Measurements from ENCODE around the gene PLPP3. TPM values are rescaled to one million over a fixed set of nuclear protein-coding genes. Genes with fewer than 3 reads are reported as not detected.

PLPP3 gene
- total RNA-seq, 1 donor from 2014 or later: 4.9 TPM

- Histone ChIP-seq H3K27me3 (ENCODE audit: control insufficient read depth, insufficient read depth, low read length) (no peaks in the 10 kb centered on the region), H3K4me3 (ENCODE audit: low read depth, low read length) (no peak overlapping the region), H3K36me3 (ENCODE audit: control insufficient read depth, insufficient read depth, low read length) (no peaks in the 10 kb centered on the region)
- no peak for DNase-seq (ENCODE audit: low read depth)
- TF ChIP-seq CTCF (IDR thresholded peaks at IDR 0.05; ENCODE audit: insufficient read depth, low read length, poor library complexity, severe bottlenecking): no peak
These were observed 83.2 kb downstream of the PLPP3 start for GRCh38 chr1:56496158-56496557.

GRCh38 chr1:56495538-56495937 is 83.8 kb downstream of the PLPP3 start:
- DNase-seq (ENCODE audit: low read depth): no peak
- H3K4me3 ChIP-seq (ENCODE audit: low read depth, low read length): no peak overlapping the region
- TF ChIP-seq CTCF (IDR thresholded peaks at IDR 0.05; ENCODE audit: insufficient read depth, low read length, poor library complexity, severe bottlenecking): no peak
- H3K27me3 ChIP-seq (ENCODE audit: control insufficient read depth, insufficient read depth, low read length): no peaks in the 10 kb centered on the region
- no peaks in the 10 kb centered on the region for H3K36me3 ChIP-seq (ENCODE audit: control insufficient read depth, insufficient read depth, low read length)

- Histone ChIP-seq H3K27me3 (ENCODE audit: control insufficient read depth, insufficient read depth, low read length) (no peaks in the 10 kb centered on the region), H3K36me3 (ENCODE audit: control insufficient read depth, insufficient read depth, low read length) (no peaks in the 10 kb centered on the region), H3K4me3 (ENCODE audit: low read depth, low read length) (no peak overlapping the region)
- TF ChIP-seq CTCF (IDR thresholded peaks at IDR 0.05; ENCODE audit: insufficient read depth, low read length, poor library complexity, severe bottlenecking): no peak
- DNase-seq (ENCODE audit: low read depth): no peak
These were observed 85.1 kb downstream of the PLPP3 start for GRCh38 chr1:56494306-56494705.

- H3K4me3 ChIP-seq (ENCODE audit: low read depth, low read length): no peak overlapping the region
- DNase-seq (ENCODE audit: low read depth): no peak
- no peaks in the 10 kb centered on the region for H3K36me3 ChIP-seq (ENCODE audit: control insufficient read depth, insufficient read depth, low read length)
- H3K27me3 ChIP-seq (ENCODE audit: control insufficient read depth, insufficient read depth, low read length): no peaks in the 10 kb centered on the region
- no peak for TF ChIP-seq CTCF (IDR thresholded peaks at IDR 0.05; ENCODE audit: insufficient read depth, low read length, poor library complexity, severe bottlenecking)
These were observed 85.5 kb downstream of the PLPP3 start for GRCh38 chr1:56493826-56494225.

GRCh38 chr1:56491441-56491840 is 87.9 kb downstream of the PLPP3 start:
- TF ChIP-seq CTCF (IDR thresholded peaks at IDR 0.05; ENCODE audit: insufficient read depth, low read length, poor library complexity, severe bottlenecking): no peak
- Histone ChIP-seq H3K36me3 (ENCODE audit: control insufficient read depth, insufficient read depth, low read length) (no peaks in the 10 kb centered on the region), H3K4me3 (ENCODE audit: low read depth, low read length) (no peak overlapping the region), H3K27me3 (ENCODE audit: control insufficient read depth, insufficient read depth, low read length) (no peaks in the 10 kb centered on the region)
- no peak for DNase-seq (ENCODE audit: low read depth)

- no peak for TF ChIP-seq CTCF (IDR thresholded peaks at IDR 0.05; ENCODE audit: insufficient read depth, low read length, poor library complexity, severe bottlenecking)
- H3K36me3 ChIP-seq (ENCODE audit: control insufficient read depth, insufficient read depth, low read length): no peaks in the 10 kb centered on the region
- DNase-seq (ENCODE audit: low read depth): no peak
- no peaks in the 10 kb centered on the region for H3K27me3 ChIP-seq (ENCODE audit: control insufficient read depth, insufficient read depth, low read length)
- H3K4me3 ChIP-seq (ENCODE audit: low read depth, low read length): no peak overlapping the region
These were observed 88.7 kb downstream of the PLPP3 start for GRCh38 chr1:56490619-56491018.
